Nephron progenitor cell (in vitro differentiated cells): ENCODE measurements around the gene KLHL29.

Experiments
- DNase-seq: peaks from one replicate; pipeline ENCODE4 v3.0.0; 2021
- H3K27ac Mint-ChIP-seq: 2 replicates; pipeline ENCODE4 v1.8.0; 2021; ENCODE audit warnings: mild to moderate bottlenecking, moderate library complexity, mixed read lengths
- H3K27me3 Mint-ChIP-seq: 2 replicates; pipeline ENCODE4 v1.8.0; 2021; ENCODE audit warnings: mild to moderate bottlenecking, low read depth, mixed read lengths; ENCODE audit not compliant: poor library complexity
- H3K36me3 Mint-ChIP-seq: 2 replicates; pipeline ENCODE4 v1.8.0; 2021; ENCODE audit warnings: low read depth, mixed read lengths
- H3K4me1 Mint-ChIP-seq: 2 replicates; pipeline ENCODE4 v1.8.0; 2021; ENCODE audit warnings: mixed read lengths
- H3K4me3 Mint-ChIP-seq: 2 replicates; pipeline ENCODE4 v1.8.0; 2021; ENCODE audit warnings: mild to moderate bottlenecking, moderate library complexity, mixed read lengths
- H3K9me3 Mint-ChIP-seq: 2 replicates; pipeline ENCODE4 v1.8.0; 2021; ENCODE audit warnings: mild to moderate bottlenecking, moderate library complexity, mixed read lengths
- CTCF ChIP-seq: fragments of 200-600 bp; sonication (generic); IDR thresholded peaks from 2 replicates; pipeline ENCODE4 v1.5.0; 2021; ENCODE audit warnings: antibody characterized with exemption

The KLHL29 gene

GRCh38 chr2:23420840-23421476 is 36.0 kb downstream of the KLHL29 start:
- no peaks in the 10 kb centered on the region for H3K36me3 Mint-ChIP-seq
- no peak overlapping the region for H3K4me3 Mint-ChIP-seq
- no peak for DNase-seq
- peaks cover 30% of the 10 kb centered on the region for H3K4me1 Mint-ChIP-seq
- peaks cover 3% of the 10 kb centered on the region for H3K27me3 Mint-ChIP-seq
- no peaks in the 10 kb centered on the region for H3K9me3 Mint-ChIP-seq
- H3K27ac Mint-ChIP-seq: no peak overlapping the region
- no peak for TF ChIP-seq CTCF

- Mint-ChIP-seq H3K4me1 (peaks cover 38% of the 10 kb centered on the region), H3K9me3 (no peaks in the 10 kb centered on the region), H3K27ac (no peak overlapping the region), H3K36me3 (no peaks in the 10 kb centered on the region), H3K27me3 (peaks cover 3% of the 10 kb centered on the region), H3K4me3 (no peak overlapping the region)
- no peak for TF ChIP-seq CTCF
- no peak for DNase-seq
These were observed 37.4 kb downstream of the KLHL29 start for GRCh38 chr2:23422089-23423061.

GRCh38 chr2:23423062-23423872 is 38.3 kb downstream of the KLHL29 start:
- Mint-ChIP-seq H3K36me3 (no peaks in the 10 kb centered on the region), H3K9me3 (no peaks in the 10 kb centered on the region), H3K4me1 (peaks cover 38% of the 10 kb centered on the region), H3K4me3 (no peak overlapping the region), H3K27ac (peak overlapping the region; percentile 89), H3K27me3 (peaks cover 2% of the 10 kb centered on the region)
- no peak for TF ChIP-seq CTCF
- DNase-seq: no peak

GRCh38 chr2:23423873-23424680 is 39.1 kb downstream of the KLHL29 start:
- H3K4me3 Mint-ChIP-seq: no peak overlapping the region
- TF ChIP-seq CTCF: no peak
- peak overlapping the region; percentile 89 for H3K27ac Mint-ChIP-seq
- no peak for DNase-seq
- no peaks in the 10 kb centered on the region for H3K9me3 Mint-ChIP-seq
- H3K4me1 Mint-ChIP-seq: peaks cover 38% of the 10 kb centered on the region
- H3K36me3 Mint-ChIP-seq: no peaks in the 10 kb centered on the region
- peaks cover 7% of the 10 kb centered on the region for H3K27me3 Mint-ChIP-seq

GRCh38 chr2:23425338-23425871 is 40.4 kb downstream of the KLHL29 start:
- Mint-ChIP-seq H3K27me3 (peaks cover 7% of the 10 kb centered on the region), H3K4me3 (no peak overlapping the region), H3K9me3 (no peaks in the 10 kb centered on the region), H3K36me3 (no peaks in the 10 kb centered on the region), H3K27ac (no peak overlapping the region), H3K4me1 (peaks cover 26% of the 10 kb centered on the region)
- no peak for DNase-seq
- no peak for TF ChIP-seq CTCF
